22Rv1 (cell line): ENCODE results near the gene ARHGDIA.

Experiments used
- H3K27ac ChIP-seq: fragments of 450-650 bp; 2 replicates; pipeline ENCODE4 v1.5.1; 2017
- CTCF ChIP-seq: fragments of 450-650 bp; IDR thresholded peaks from 2 replicates; pipeline ENCODE4 v1.5.1; 2017; ENCODE audit warnings: mild to moderate bottlenecking
- ZFX ChIP-seq: fragments of 450-650 bp; IDR thresholded peaks from 2 replicates; pipeline ENCODE4 v1.6.1; 2017; ENCODE audit warnings: antibody characterized with exemption, borderline replicate concordance

The ARHGDIA gene

GRCh38 chr17:81870981-81871386 is at the start of gene ARHGDIA:
ARHGDIA (minus strand) TSS chr17:81871337; CDS start chr17:81869930, 1,407 bp downstream.
- TF ChIP-seq ZFX (no peak), CTCF (no peak)
- H3K27ac ChIP-seq, result peak within 1 kb of the TSS; percentile 99

GRCh38 chr17:81918832-81919545 is 47.9 kb upstream of the ARHGDIA start:
- TF ChIP-seq ZFX, result no peak
- no peak for TF ChIP-seq CTCF
- peak overlapping the region; percentile 74 for H3K27ac ChIP-seq

DNA sequence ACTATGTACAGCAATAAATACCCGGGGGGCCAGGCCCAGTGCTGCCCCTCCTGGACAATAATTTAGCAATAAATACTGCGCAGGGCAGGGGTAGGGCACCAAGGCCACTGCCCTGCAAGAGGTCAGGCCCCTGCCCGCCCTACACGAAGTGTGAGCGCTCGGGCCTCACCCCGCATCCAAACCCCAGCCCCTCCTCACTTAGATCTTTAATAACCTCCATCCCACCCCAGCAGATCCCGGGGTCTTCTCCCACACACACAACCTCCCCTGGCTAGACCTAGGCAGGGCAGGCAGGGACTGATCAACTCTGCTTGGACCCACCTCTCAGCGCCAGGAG is 47.2 kb upstream of the ARHGDIA start:
- H3K27ac ChIP-seq, result peak overlapping the region; percentile 74

DNA sequence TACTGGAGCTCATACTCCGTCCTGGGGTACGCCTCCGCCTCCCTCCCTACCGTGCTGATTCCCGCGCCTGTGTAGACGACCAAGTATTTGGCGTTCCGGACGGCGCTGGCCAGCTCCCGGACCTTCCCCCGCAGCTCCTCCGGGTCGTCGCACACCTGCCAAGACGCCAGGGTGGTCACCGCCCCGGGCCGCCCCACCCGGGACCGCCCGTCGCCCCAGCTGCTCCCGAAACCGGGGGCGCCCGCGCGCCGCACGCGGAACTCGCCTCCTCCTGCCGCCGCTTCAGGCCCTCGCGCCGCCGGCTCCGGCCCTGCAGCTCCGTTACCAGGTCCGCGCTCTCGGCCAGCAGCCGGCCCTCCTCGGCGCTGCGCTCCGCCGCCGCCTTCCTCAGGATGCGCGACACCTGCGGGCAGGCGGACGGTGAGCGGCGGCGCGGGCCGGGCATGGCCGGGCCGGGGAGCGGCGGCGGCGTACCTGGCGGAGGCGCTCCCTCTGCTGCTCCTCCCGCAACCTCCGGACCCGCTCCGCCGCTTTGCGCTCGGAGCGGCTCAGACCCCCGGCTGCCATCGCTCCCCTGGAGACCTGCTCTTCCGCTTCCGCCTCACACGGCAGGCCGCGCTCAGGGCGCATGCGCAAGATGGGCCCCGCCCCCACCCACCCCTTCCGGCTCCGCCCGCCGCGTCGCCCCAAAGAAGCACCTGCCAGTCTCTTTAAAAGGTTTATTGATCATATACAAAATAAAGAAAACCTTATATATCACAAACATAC is 46.6 kb upstream of the ARHGDIA start, which contains the start of gene SIRT7:
Gene SIRT7 (minus strand): TSS at position 612 of the 768 bp plus-strand sequence. CDS start 45 bp downstream, at position 567.
- H3K27ac ChIP-seq, result peak within 1 kb of the TSS; percentile 74
- TF ChIP-seq ZFX (no peak), CTCF (peak; percentile 15)

GRCh38 chr17:81916234-81917001 is 45.3 kb upstream of the ARHGDIA start:
- TF ChIP-seq ZFX (no peak), CTCF (no peak)
- H3K27ac ChIP-seq, result peak overlapping the region; percentile 74

DNA sequence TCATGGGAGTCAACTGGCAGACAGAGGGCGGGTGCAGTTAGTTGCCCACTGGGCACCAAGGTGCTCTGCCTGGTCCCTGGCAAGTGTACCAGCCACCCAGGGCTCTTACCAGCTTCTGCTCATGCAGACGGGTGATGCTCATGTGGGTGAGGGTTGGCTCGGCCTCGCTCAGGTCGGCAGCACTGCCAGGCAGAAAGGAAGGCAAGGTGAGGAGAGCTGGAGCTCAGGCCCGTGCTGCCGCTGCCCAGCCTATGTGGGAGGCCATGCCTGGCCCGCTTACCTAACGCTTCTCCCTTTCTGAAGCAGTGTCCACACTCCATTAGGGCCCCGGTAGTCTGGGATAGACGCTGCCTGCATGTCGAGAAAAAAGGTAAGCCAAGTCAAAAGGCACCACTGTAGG is 44.2 kb upstream of the ARHGDIA start:
- TF ChIP-seq CTCF (no peak), ZFX (no peak)

DNA sequence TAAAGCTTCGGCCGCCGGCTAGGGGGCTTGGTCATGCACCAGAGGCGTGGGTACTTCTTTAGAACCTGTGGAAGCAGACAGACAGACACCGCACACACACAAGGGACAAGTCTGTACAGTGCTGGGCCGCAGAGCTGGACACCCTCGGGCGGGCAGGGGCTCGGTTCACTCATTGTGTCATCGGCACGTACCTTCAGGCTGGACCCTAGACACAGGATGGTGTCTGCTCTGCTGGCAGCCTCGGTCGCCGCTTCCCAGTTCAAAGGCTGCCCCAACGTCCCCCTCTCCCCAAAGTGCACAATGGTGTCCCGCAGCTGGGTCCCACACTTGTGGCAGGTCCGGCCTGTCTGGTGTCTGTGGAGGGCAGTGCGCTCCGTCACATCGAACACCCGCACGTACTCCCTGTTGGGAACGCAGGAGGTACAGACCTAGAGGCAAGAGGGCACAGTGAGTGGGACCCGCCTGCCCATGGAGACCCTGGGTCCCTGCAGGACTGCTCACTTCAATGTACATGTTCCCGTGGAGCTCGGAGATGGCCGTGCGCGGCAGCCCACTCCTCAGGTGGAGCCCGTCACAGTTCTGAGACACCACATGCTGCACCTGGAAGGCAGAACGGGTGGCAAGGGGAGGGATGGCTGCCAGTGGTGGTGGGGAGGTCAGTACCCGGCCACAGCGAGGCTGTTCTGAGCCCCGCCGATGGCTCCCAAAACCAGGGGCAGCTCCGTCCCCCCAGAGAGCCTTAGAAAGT is 43.1 kb upstream of the ARHGDIA start:
- no peak for TF ChIP-seq CTCF
- no peak for TF ChIP-seq ZFX
- no peak overlapping the region for H3K27ac ChIP-seq

More for the DNA sequence above, 44.2 kb upstream of the ARHGDIA start:
- peak overlapping the region; percentile 74; the same call in 1 of the 2 replicates for H3K27ac ChIP-seq
